Neural progenitor cell (in vitro differentiated cells): Measurements from ENCODE around the gene GHR. TPM values are rescaled to one million over a fixed set of nuclear protein-coding genes. Genes with fewer than 3 reads are reported as not detected.

Source experiments
- DNase-seq: peaks from one replicate; pipeline ENCODE4 v3.0.0-alpha.2; 2016; ENCODE audit warnings: low spot score
- H2AFZ ChIP-seq: fragments of 200-600 bp; sonication (generic); replicated peaks from 2 replicates; pipeline ENCODE4 v1.6.1; 2016; ENCODE audit warnings: antibody characterized with exemption
- H3F3A ChIP-seq: fragments of 200-600 bp; sonication (generic); 2 replicates; pipeline ENCODE4 v1.6.1; 2016; ENCODE audit warnings: antibody characterized with exemption, low read depth
- H3K27ac ChIP-seq: fragments of 200-600 bp; sonication (generic); 2 replicates; pipeline ENCODE4 v1.5.1; 2016; ENCODE audit warnings: mild to moderate bottlenecking
- H3K27me3 ChIP-seq: fragments of 200-600 bp; sonication (generic); 2 replicates; pipeline ENCODE4 v1.6.1; 2016; ENCODE audit warnings: mild to moderate bottlenecking, moderate library complexity
- H3K36me3 ChIP-seq: fragments of 200-600 bp; sonication (generic); 2 replicates; pipeline ENCODE4 v1.5.1; 2016
- H3K4me1 ChIP-seq: fragments of 200-600 bp; sonication (generic); 2 replicates; pipeline ENCODE4 v1.6.1; 2016; ENCODE audit warnings: mixed run types
- H3K4me2 ChIP-seq: fragments of 200-600 bp; sonication (generic); 2 replicates; pipeline ENCODE4 v1.6.1; 2016
- H3K4me3 ChIP-seq: fragments of 200-600 bp; sonication (generic); 2 replicates; pipeline ENCODE4 v1.5.1; 2016
- H3K79me2 ChIP-seq: fragments of 200-600 bp; sonication (generic); 2 replicates; pipeline ENCODE4 v1.6.1; 2016; ENCODE audit warnings: low read depth
- H3K9ac ChIP-seq: fragments of 200-600 bp; sonication (generic); 2 replicates; pipeline ENCODE4 v1.6.1; 2016
- H3K9me3 ChIP-seq: fragments of 200-600 bp; sonication (generic); 2 replicates; pipeline ENCODE4 v1.5.1; 2016; ENCODE audit warnings: low read depth
- H4K20me1 ChIP-seq: fragments of 200-600 bp; sonication (generic); 2 replicates; pipeline ENCODE4 v1.6.1; 2016; ENCODE audit warnings: low read depth
- H3K27ac Mint-ChIP-seq: 3 replicates; pipeline ENCODE4 v1.8.0; 2021; ENCODE audit warnings: mixed read lengths
- H3K27me3 Mint-ChIP-seq: 2 replicates; pipeline ENCODE4 v1.8.0; 2022; ENCODE audit warnings: low read depth, mild to moderate bottlenecking, inconsistent platforms, moderate library complexity, mixed read lengths; ENCODE audit not compliant: insufficient read depth
- H3K36me3 Mint-ChIP-seq: 3 replicates; pipeline ENCODE4 v1.8.0; 2021; ENCODE audit warnings: mixed read lengths
- H3K4me1 Mint-ChIP-seq: 3 replicates; pipeline ENCODE4 v1.8.0; 2021; ENCODE audit warnings: mixed read lengths
- H3K4me3 Mint-ChIP-seq: 3 replicates; pipeline ENCODE4 v1.8.0; 2021; ENCODE audit warnings: mild to moderate bottlenecking, moderate library complexity, mixed read lengths
- H3K9me3 Mint-ChIP-seq: 3 replicates; pipeline ENCODE4 v1.8.0; 2020; ENCODE audit warnings: mixed read lengths
- EZH2 ChIP-seq: fragments of 200-600 bp; sonication (generic); IDR thresholded peaks from 2 replicates; pipeline ENCODE4 v1.6.1; 2017; ENCODE audit warnings: antibody characterized with exemption, mild to moderate bottlenecking, moderate library complexity
- EZH2phosphoT487 ChIP-seq: fragments of 200-600 bp; sonication (generic); IDR thresholded peaks from 2 replicates; pipeline ENCODE4 v1.6.1; 2017; ENCODE audit warnings: antibody characterized with exemption
- total RNA-seq: library from RNA; depleted of rRNA; stranded (reverse); fragments of >200 nt; gene quantifications from 2 replicates; pipeline ENCODE4 v1.2.3, GENCODE V29; 2015; ENCODE audit warnings: low replicate concordance
- TF ChIP-seq, protein P1 (sequence below): fragments of 200-600 bp; sonication (generic); IDR thresholded peaks from 2 replicates; pipeline ENCODE4 v1.5.1; 2017; ENCODE audit warnings: antibody characterized with exemption, mild to moderate bottlenecking

GHR gene
- total RNA-seq, 1 donor from 2014 or later, result 0.07 TPM

DNA sequence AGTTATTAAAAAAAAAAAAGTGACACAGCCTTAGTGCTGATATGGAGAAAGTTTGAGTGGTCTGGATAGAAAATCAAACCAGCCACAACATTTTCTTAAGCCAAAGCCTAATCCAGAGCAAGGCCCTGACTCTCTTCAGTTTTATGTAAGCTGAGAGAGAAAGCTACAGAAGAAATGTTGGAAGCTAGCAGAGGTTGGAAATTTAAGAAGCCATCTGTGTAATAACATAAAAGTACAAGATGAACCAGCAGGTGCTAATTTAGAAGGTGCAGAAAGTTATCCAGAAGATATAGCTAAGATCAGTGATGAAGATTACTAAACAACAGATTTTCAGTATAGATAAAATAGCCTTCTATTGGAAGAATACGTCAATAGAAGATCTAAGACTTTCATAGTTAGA lies 102.9 kb downstream of the GHR start:
- Mint-ChIP-seq H3K9me3 (peaks cover 6% of the 10 kb centered on the region), H3K27ac (no peak overlapping the region), H3K4me3 (no peak overlapping the region), H3K4me1 (no peaks in the 10 kb centered on the region), H3K27me3 (no peaks in the 10 kb centered on the region), H3K36me3 (no peaks in the 10 kb centered on the region)
- no peak for TF ChIP-seq EZH2phosphoT487
- TF ChIP-seq, protein P1, sequence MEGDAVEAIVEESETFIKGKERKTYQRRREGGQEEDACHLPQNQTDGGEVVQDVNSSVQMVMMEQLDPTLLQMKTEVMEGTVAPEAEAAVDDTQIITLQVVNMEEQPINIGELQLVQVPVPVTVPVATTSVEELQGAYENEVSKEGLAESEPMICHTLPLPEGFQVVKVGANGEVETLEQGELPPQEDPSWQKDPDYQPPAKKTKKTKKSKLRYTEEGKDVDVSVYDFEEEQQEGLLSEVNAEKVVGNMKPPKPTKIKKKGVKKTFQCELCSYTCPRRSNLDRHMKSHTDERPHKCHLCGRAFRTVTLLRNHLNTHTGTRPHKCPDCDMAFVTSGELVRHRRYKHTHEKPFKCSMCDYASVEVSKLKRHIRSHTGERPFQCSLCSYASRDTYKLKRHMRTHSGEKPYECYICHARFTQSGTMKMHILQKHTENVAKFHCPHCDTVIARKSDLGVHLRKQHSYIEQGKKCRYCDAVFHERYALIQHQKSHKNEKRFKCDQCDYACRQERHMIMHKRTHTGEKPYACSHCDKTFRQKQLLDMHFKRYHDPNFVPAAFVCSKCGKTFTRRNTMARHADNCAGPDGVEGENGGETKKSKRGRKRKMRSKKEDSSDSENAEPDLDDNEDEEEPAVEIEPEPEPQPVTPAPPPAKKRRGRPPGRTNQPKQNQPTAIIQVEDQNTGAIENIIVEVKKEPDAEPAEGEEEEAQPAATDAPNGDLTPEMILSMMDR, result no peak
- Histone ChIP-seq H3K36me3 (no peaks in the 10 kb centered on the region), H3K9ac (no peak overlapping the region), H4K20me1 (no peaks in the 10 kb centered on the region), H3K4me2 (no peak overlapping the region), H3F3A (no peaks in the 10 kb centered on the region), H3K9me3 (no peaks in the 10 kb centered on the region), H3K4me1 (no peaks in the 10 kb centered on the region), H3K27me3 (no peaks in the 10 kb centered on the region), H3K4me3 (no peak overlapping the region), H2AFZ (no peak overlapping the region), H3K27ac (no peak overlapping the region), H3K79me2 (no peaks in the 10 kb centered on the region)
- no peak for DNase-seq

DNA sequence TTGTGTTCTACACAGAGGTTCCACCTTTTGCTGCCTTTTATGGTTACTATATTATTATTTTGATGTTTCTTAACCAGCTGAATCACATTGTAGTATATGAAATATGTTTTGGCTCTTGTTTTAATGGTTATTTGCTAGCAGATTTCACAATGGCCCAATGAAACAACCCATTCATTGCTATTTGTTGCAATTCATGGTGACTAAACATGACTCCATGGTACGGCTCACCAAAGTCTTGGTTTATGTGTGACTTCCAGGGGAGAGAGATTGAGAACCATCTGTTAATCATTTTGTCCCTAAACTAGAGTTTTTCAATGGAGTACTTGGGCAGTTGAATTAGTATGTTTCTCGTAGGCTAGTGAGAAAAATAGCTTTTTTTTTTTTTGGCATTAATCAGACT lies 108.4 kb downstream of the GHR start:
- H3K4me2 ChIP-seq, result no peak overlapping the region
- no peaks in the 10 kb centered on the region for H3K27me3 ChIP-seq
- no peaks in the 10 kb centered on the region for H3K36me3 ChIP-seq
- H3K9ac ChIP-seq, result no peak overlapping the region
- H3K4me1 ChIP-seq, result no peaks in the 10 kb centered on the region
- no peak overlapping the region for H3K27ac ChIP-seq
- no peaks in the 10 kb centered on the region for H3K9me3 ChIP-seq
- TF ChIP-seq EZH2 (no peak), EZH2phosphoT487 (no peak)
- TF ChIP-seq, protein P1, result no peak
- no peaks in the 10 kb centered on the region for H4K20me1 ChIP-seq
- no peak overlapping the region for H2AFZ ChIP-seq
- no peaks in the 10 kb centered on the region for H3K4me1 Mint-ChIP-seq
- no peak for DNase-seq
- H3K4me3 Mint-ChIP-seq, result no peak overlapping the region
- H3K36me3 Mint-ChIP-seq, result no peaks in the 10 kb centered on the region
- peaks cover 8% of the 10 kb centered on the region for H3K9me3 Mint-ChIP-seq
- no peaks in the 10 kb centered on the region for H3F3A ChIP-seq
- no peaks in the 10 kb centered on the region for H3K79me2 ChIP-seq
- no peaks in the 10 kb centered on the region for H3K27me3 Mint-ChIP-seq
- H3K27ac Mint-ChIP-seq, result no peak overlapping the region
- H3K4me3 ChIP-seq, result no peak overlapping the region

DNA sequence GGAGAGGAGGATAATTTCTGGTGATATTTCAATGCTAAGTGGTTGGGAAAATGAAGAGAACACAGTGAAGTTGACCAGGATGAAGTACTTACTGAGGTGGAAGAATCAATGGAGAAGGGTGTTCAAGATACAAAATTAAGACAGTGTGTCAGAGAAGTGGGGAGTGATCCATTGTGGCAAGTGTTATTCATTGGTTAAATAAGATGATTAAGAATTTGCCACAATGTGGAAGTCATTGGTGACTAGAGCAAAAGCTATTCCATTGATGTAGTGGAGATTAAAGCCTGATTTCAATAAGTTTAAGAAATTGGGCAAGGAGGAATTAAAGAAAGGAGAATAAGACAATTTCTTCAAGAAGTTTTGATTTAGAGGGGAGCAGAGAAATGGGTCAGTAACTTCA lies 118.9 kb downstream of the GHR start:
- Mint-ChIP-seq H3K4me3 (no peak overlapping the region), H3K36me3 (no peaks in the 10 kb centered on the region), H3K9me3 (peaks cover 8% of the 10 kb centered on the region), H3K27me3 (no peaks in the 10 kb centered on the region), H3K4me1 (no peaks in the 10 kb centered on the region), H3K27ac (no peak overlapping the region)
- no peaks in the 10 kb centered on the region for H4K20me1 ChIP-seq
- no peaks in the 10 kb centered on the region for H3K4me1 ChIP-seq
- H3K27me3 ChIP-seq, result no peaks in the 10 kb centered on the region
- H3K79me2 ChIP-seq, result no peaks in the 10 kb centered on the region
- H3F3A ChIP-seq, result no peaks in the 10 kb centered on the region
- H3K27ac ChIP-seq, result no peak overlapping the region
- no peak overlapping the region for H3K9ac ChIP-seq
- H3K4me3 ChIP-seq, result no peak overlapping the region
- no peak overlapping the region for H3K4me2 ChIP-seq
- no peaks in the 10 kb centered on the region for H3K36me3 ChIP-seq
- H3K9me3 ChIP-seq, result no peaks in the 10 kb centered on the region
- no peak overlapping the region for H2AFZ ChIP-seq
- no peak for TF ChIP-seq EZH2phosphoT487
- TF ChIP-seq, protein P1, result no peak
- TF ChIP-seq EZH2, result no peak
- DNase-seq, result no peak

DNA sequence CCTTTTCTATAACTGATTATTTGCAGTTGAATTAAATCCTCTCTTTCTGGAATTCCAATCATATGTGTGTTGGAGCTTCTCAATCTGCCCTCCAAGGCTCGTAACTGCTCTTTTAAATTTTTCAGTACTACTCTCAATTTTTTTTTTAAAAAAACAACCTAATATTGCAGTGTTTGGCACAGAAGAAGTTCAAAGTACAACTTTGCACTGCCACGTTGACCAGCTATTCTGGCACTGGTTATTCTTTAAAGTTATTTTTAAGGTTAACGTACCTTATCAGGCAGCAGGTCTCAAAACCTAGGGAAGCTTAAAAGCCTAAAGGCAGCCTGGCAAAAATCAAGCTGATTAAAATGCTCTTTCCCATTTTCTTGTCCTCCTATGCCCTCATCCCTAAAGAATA lies 120.5 kb downstream of the GHR start:
- Histone ChIP-seq H2AFZ (no peak overlapping the region), H3K4me3 (no peak overlapping the region), H3F3A (no peaks in the 10 kb centered on the region), H3K27me3 (no peaks in the 10 kb centered on the region), H3K9ac (no peak overlapping the region), H3K9me3 (no peaks in the 10 kb centered on the region), H3K79me2 (no peaks in the 10 kb centered on the region), H4K20me1 (no peaks in the 10 kb centered on the region), H3K36me3 (no peaks in the 10 kb centered on the region), H3K4me1 (no peaks in the 10 kb centered on the region), H3K4me2 (no peak overlapping the region), H3K27ac (no peak overlapping the region)
- no peak overlapping the region for H3K4me3 Mint-ChIP-seq
- no peaks in the 10 kb centered on the region for H3K27me3 Mint-ChIP-seq
- H3K9me3 Mint-ChIP-seq, result peaks cover 8% of the 10 kb centered on the region
- H3K36me3 Mint-ChIP-seq, result no peaks in the 10 kb centered on the region
- no peak overlapping the region for H3K27ac Mint-ChIP-seq
- peaks cover 6% of the 10 kb centered on the region for H3K4me1 Mint-ChIP-seq
- TF ChIP-seq EZH2, result no peak
- TF ChIP-seq, protein P1, result no peak
- no peak for TF ChIP-seq EZH2phosphoT487
- DNase-seq, result no peak
